ENCODE measurements around the gene PTGER1. TPM values are rescaled to one million over a fixed set of nuclear protein-coding genes. Genes with fewer than 3 reads are reported as not detected.

The PTGER1 gene
- total and polyA plus RNA-seq, 2 of the 8 experiments (the other 6 are each of a cell fraction or from before 2014, with no cell fraction given), result 0.20 to 0.41 TPM

DNA sequence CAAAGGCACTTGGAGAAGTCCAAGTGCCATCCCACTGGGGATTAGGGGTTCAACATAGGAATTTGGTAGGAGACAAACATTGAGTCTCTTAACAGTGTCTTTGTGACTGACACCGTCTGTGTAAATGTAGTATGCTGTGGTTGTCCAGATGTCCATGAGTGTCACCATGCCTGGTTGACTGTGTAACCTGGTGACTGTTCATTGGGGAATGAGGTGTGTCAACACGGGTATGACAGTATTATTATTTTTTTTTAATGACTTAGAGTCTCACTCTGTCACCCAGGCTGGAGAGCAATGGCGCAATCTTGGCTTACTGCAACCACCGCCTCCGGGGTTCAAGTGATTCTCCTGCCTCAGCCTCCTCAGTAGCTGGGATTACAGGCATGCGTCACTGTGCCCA, 25.8 kb downstream of the PTGER1 start:
- Histone ChIP-seq H2AFZ (ENCODE audit: low read length) (no peak overlapping the region), H3K4ac (replicated peaks; ENCODE audit: insufficient read length, low read depth, low read length) (no peak overlapping the region), H3K27ac (ENCODE audit: low read depth, low read length) (no peak overlapping the region), H3K79me1 (ENCODE audit: low read depth, low read length) (peaks cover 2% of the 10 kb centered on the region; the same call in 1 of the 2 replicates), H4K91ac (replicated peaks; ENCODE audit: insufficient read length, low read length) (no peak overlapping the region), H4K20me1 (replicated peaks in 1 of 2; ENCODE audit: control insufficient read depth in 1 of 2, insufficient read depth in 2 of 2, low read length in 2 of 2) (peaks cover 7 to 9% of the 10 kb centered on the region in 2 experiments), H2BK120ac (replicated peaks; ENCODE audit: low read depth, low read length) (no peak overlapping the region), H3K36me3 (ENCODE audit: control insufficient read depth in 2 of 4, insufficient read depth in 4 of 4, low read length in 3 of 4) (peaks cover 12 to 42% (median 28%) of the 10 kb centered on the region in 4 experiments; a peak in 7 of 8 replicates), H3K56ac (replicated peaks; ENCODE audit: insufficient read length, low read depth, low read length) (no peak overlapping the region), H2BK15ac (ENCODE audit: low read length) (no peak overlapping the region), H2BK12ac (ENCODE audit: low read depth, low read length) (no peak overlapping the region), H3K23ac (ENCODE audit: insufficient read length) (no peak overlapping the region), H3K4me1 (replicated peaks in 1 of 4; ENCODE audit: control insufficient read depth in 3 of 4, insufficient read depth in 4 of 4, low read length in 3 of 4) (peaks cover 0 to 4% (median 0%) of the 10 kb centered on the region in 4 experiments; a peak in 1 of 7 replicates), H2AK5ac (ENCODE audit: low read depth, low read length) (no peak overlapping the region), H3K23me2 (ENCODE audit: low read depth, low read length) (no peaks in the 10 kb centered on the region; the same call in 1 of the 2 replicates), H3K79me2 (ENCODE audit: control insufficient read depth in 1 of 2, insufficient read depth in 2 of 2, low read length in 2 of 2) (no peaks in the 10 kb centered on the region), H3K4me3 (ENCODE audit: extremely low read depth in 1 of 4, insufficient read depth in 2 of 4, low read depth in 3 of 4, low read length in 4 of 4) (no peak overlapping the region), H3K27me3 (replicated peaks in 1 of 4; ENCODE audit: control insufficient read depth in 3 of 4, extremely low read depth in 1 of 4, insufficient read depth in 3 of 4, low read length in 3 of 4) (no peaks in the 10 kb centered on the region), H3K18ac (ENCODE audit: extremely low read depth, low read length) (no peak overlapping the region), H3K9me3 (ENCODE audit: insufficient read depth in 2 of 2, low read depth in 1 of 2, low read length in 1 of 2) (no peaks in the 10 kb centered on the region), H2BK5ac (ENCODE audit: low read depth, low read length) (no peak overlapping the region), H4K8ac (ENCODE audit: extremely low read depth, insufficient read depth, low read length) (no peak overlapping the region), H4K5ac (ENCODE audit: insufficient read length, low read depth, low read length) (no peak overlapping the region), H3K14ac (ENCODE audit: insufficient read length) (no peak overlapping the region), H3K9ac (replicated peaks in 1 of 4; ENCODE audit: extremely low read depth in 1 of 4, low read depth in 3 of 4, low read length in 3 of 4) (no peak overlapping the region), H2BK20ac (ENCODE audit: low read length) (no peak overlapping the region), H3K4me2 (ENCODE audit: insufficient read depth in 1 of 2, low read depth in 2 of 2, low read length in 2 of 2) (no peak overlapping the region)
- DNase-seq (ENCODE audit: low read depth in 1 of 2, low spot score in 2 of 2) (no peak), FAIRE-seq (no peak)
- POLR2A ChIA-PET (ENCODE audit: partially characterized antibody), result interaction anchor here (1.3 kb wide), 1 partner anchor 38 kb away, joined by 3 read pairs; no protein-coding TSS in a partner anchor
- CTCF ChIA-PET (ENCODE audit: partially characterized antibody), result interaction anchor here (0.7 to 2.8 kb wide), 3 partner anchors 19 to 334 kb away, joined by 3 to 19 read pairs (median 3); partner anchors contain the start of gene PKN1
- WGBS, 2 experiments (ENCODE audit: extremely low coverage in 1 of 2, insufficient coverage in 1 of 2, insufficient read length in 1 of 2, insufficient replicate concordance in 2 of 2, low coverage in 1 of 2, low lambda C conversion rate in 2 of 2, missing lambda C conversion rate in 1 of 2), result 97% methylated on average over 6 of the region's 6 CpGs; no CpG with 5 or more reads in 1 of the 2 experiments
- TF ChIP-seq CBX5 (IDR thresholded peaks at IDR 0.05; ENCODE audit: low read depth, low read length), result no peak
